Gastroesophageal sphincter (tissue), 3 donors: ENCODE measurements around the gene HUNK.

Experiments
- CTCF ChIP-seq, 4 experiments: fragments of 200-600 bp in 2 of 4; fragments of 450-650 bp in 2 of 4; sonication (generic) in 1 of 4; IDR thresholded peaks; one replicate each; pipeline ENCODE4 v1.5.1; 2017 to 2019; ENCODE audit warnings: antibody characterized with exemption in 4 of 4, mild to moderate bottlenecking in 2 of 4, moderate library complexity in 2 of 4
- EP300 ChIP-seq: sonication (generic); formaldehyde crosslinking; IDR thresholded peaks from one replicate; pipeline ENCODE4 v1.6.1; 2017; ENCODE audit warnings: antibody characterized with exemption, mild to moderate bottlenecking
- POLR2AphosphoS5 ChIP-seq: sonication (generic); formaldehyde crosslinking; IDR thresholded peaks from one replicate; pipeline ENCODE4 v1.6.1; 2017; ENCODE audit warnings: antibody characterized with exemption

- TF ChIP-seq CTCF (IDR thresholded peaks at IDR 0.05) (no peak), EP300 (no peak), POLR2AphosphoS5 (no peak)
Measured at GRCh38 chr21:31922881-31923280, 50.1 kb downstream of the HUNK start.
